Measurements from ENCODE around the gene CTNNA2. TPM values are rescaled to one million over a fixed set of nuclear protein-coding genes. Genes with fewer than 3 reads are reported as not detected.

The CTNNA2 gene
- total RNA-seq, 4 donors from 2014 or later = 0.19 TPM; not detected in 3

DNA sequence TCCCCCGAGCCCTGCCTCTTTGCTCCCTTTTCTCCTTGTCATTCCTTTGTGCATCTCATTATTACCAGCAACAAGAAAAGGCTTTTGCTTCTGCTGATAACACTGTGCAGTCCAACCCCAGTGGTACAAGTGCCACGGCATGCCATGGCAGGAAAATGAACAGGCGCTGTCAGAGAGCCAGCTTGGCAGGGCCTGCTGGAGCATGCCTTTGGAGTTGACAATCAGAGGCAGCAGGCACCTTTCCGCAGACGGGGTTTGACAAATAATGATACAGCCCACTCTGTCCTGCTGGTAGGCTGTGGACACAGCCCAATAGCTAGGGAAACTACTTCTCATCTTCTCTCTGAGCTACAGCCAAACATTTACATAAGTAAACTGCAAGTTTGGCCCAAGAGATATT, 1035.6 kb downstream of the CTNNA2 start:
- DNase-seq (ENCODE audit: low spot score) (no peak), ATAC-seq (ENCODE audit: low FRiP score) (no peak)
- TF ChIP-seq CTCF (IDR thresholded peaks at IDR 0.05) = no peak

DNA sequence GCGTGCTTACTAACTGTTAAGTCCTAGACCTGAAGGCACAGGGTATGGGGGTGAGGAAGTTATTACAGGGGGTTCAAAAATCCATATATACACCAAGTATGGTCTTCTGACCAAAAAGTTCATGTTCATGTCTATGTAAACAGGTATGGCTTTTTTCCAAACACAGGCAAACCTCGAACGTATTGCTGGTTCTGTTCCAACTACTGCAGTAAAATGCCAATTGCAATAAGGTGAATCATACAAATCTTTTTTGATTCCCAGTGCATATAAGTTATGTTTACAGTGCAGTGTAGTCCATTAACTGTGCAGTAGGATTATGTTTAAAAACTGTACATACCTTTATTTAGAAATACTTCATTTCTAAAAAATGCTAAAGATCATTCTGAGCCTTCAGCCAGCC, 1037.0 kb downstream of the CTNNA2 start:
- ATAC-seq (ENCODE audit: low FRiP score) (no peak), DNase-seq (ENCODE audit: low spot score) (no peak)
- TF ChIP-seq CTCF (IDR thresholded peaks at IDR 0.05) = no peak

DNA sequence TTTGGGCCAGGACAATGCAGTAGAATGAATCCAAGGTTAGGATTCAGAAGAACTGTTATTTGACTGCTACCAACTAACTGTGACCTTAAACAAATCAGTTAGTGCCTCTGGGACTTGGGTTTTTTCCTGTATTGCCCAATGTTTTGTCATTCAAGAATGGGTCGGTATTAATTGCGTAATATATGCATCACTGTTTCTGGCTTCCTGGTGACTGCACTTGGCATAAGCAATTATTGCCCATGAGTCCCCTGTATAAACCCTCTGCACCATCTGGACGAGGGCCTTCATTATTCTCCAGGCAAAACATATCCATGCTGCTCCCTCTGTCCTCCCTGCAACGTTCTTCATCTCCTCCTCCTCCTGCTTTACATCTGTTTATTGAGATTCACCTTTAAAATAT, 1047.5 kb downstream of the CTNNA2 start:
- ATAC-seq (ENCODE audit: low FRiP score) (no peak), DNase-seq (ENCODE audit: low spot score) (no peak)
- TF ChIP-seq CTCF (IDR thresholded peaks at IDR 0.05) = no peak

- no peak for DNase-seq (ENCODE audit: low spot score)
- TF ChIP-seq CTCF (IDR thresholded peaks at IDR 0.05) = no peak
- no peak for ATAC-seq (ENCODE audit: low FRiP score)
These were observed 1055.2 kb downstream of the CTNNA2 start for GRCh38 chr2:80568011-80568410.

DNA sequence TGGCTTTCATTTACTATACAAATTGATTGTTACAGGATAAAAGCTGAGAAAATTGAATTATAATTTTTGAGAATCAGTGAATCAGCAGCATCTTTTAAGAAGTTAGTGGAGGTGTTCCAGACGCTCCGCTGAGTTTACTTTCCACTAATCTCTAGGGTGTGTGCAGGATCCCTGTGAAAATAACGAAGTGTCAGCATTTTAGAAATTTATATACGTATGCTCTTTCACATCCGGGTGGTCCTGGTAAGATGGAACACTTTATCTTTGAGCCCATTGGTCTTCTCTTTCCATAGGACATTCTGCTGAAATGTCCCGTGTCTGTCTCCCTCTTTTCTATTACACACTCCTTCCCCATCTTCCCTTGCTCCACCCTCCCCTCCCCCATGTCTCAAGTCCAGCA, 1060.3 kb downstream of the CTNNA2 start:
- no peak for DNase-seq (ENCODE audit: low spot score)
- TF ChIP-seq CTCF (IDR thresholded peaks at IDR 0.05) = no peak
- no peak for ATAC-seq (ENCODE audit: low FRiP score)

GRCh38 chr2:80573950-80574349, 1061.1 kb downstream of the CTNNA2 start:
- DNase-seq (ENCODE audit: low spot score) (no peak), ATAC-seq (ENCODE audit: low FRiP score) (no peak)
- TF ChIP-seq CTCF (IDR thresholded peaks at IDR 0.05) = no peak

GRCh38 chr2:80579756-80580155, 1066.9 kb downstream of the CTNNA2 start:
- TF ChIP-seq CTCF (IDR thresholded peaks at IDR 0.05) = no peak
- no peak for ATAC-seq (ENCODE audit: low FRiP score)
- DNase-seq (ENCODE audit: low spot score) = no peak

All from omental fat pad (tissue), 4 donors.